Esophagus muscularis mucosa (tissue), 4 donors: ENCODE results near the gene NTRK3.

Source experiments
- EP300 ChIP-seq: sonication (generic); formaldehyde crosslinking; IDR thresholded peaks from one replicate; pipeline ENCODE4 v1.6.1; 2017; ENCODE audit warnings: antibody characterized with exemption
- POLR2A ChIP-seq: fragments of 450-650 bp; IDR thresholded peaks from one replicate; pipeline ENCODE4 v1.6.1; 2017; ENCODE audit warnings: antibody characterized with exemption, moderate library complexity, mild to moderate bottlenecking, low read depth
- TF ChIP-seq, protein P1 (sequence below), 3 experiments: fragments of 200-600 bp in 2 of 3; fragments of 450-650 bp in 1 of 3; sonication (generic) in 2 of 3; IDR thresholded peaks; one replicate each; pipeline ENCODE4 v1.5.1; 2017 to 2019; ENCODE audit warnings: antibody characterized with exemption in 3 of 3, mild to moderate bottlenecking in 2 of 3, moderate library complexity in 1 of 3

DNA sequence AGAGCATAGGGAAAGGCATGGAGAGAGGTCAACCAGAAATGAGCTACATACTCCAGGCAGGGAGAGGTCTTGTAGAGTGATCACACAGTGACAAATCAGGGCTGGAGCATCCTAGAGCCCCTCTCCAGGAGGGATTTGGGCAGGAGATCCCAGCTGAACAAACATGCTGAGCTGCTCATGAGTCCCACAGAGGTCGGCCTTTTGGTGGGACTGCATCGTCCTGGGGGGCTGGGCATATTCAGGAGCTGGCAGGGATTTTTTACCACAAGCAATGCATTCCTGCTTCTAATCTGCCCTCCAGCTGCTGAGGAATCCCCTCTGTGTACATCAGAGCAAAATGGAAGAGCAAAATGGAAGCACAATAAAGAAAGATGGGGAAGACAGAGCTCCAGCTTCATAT lies 94.9 kb downstream of the NTRK3 start:
- TF ChIP-seq, protein P1, sequence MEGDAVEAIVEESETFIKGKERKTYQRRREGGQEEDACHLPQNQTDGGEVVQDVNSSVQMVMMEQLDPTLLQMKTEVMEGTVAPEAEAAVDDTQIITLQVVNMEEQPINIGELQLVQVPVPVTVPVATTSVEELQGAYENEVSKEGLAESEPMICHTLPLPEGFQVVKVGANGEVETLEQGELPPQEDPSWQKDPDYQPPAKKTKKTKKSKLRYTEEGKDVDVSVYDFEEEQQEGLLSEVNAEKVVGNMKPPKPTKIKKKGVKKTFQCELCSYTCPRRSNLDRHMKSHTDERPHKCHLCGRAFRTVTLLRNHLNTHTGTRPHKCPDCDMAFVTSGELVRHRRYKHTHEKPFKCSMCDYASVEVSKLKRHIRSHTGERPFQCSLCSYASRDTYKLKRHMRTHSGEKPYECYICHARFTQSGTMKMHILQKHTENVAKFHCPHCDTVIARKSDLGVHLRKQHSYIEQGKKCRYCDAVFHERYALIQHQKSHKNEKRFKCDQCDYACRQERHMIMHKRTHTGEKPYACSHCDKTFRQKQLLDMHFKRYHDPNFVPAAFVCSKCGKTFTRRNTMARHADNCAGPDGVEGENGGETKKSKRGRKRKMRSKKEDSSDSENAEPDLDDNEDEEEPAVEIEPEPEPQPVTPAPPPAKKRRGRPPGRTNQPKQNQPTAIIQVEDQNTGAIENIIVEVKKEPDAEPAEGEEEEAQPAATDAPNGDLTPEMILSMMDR (IDR thresholded peaks at IDR 0.05): no peak
- TF ChIP-seq POLR2A (no peak), EP300 (no peak)
